ENCODE results near the gene LY6G6F. TPM values are rescaled to one million over a fixed set of nuclear protein-coding genes. Genes with fewer than 3 reads are reported as not detected.

LY6G6F gene
- total RNA-seq, 4 donors from 2014 or later = not detected

DNA sequence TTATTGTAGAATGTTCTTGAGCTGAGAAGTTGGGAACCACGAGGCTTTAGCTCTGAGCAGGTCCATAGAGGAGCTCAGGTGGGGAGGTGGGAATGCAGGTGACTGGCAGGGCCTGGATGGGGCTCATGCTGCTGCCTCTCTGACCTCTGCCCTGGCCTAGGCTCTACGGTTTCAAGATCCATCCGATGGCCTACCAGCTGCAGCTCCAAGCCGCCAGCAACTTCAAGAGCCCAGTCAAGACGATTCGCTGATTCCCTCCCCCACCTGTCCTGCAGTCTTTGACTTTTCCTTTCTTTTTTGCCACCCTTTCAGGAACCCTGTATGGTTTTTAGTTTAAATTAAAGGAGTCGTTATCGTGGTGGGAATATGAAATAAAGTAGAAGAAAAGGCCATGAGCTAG is 37.0 kb upstream of the LY6G6F start, which contains the start of gene LY6G5B:
Gene LY6G5B, plus strand, starts transcription at position 301 of the 400 bp plus-strand sequence. CDS start 975 bp downstream, outside the sequence.
- H3K36me3 ChIP-seq = peaks cover 4 to 68% of the 10 kb centered on the region in 2 donors
- no peak within 1 kb of the TSS for H3K27ac ChIP-seq
- no peak for TF ChIP-seq POLR2A (IDR thresholded peaks at IDR 0.05)
- TF ChIP-seq, protein P1, sequence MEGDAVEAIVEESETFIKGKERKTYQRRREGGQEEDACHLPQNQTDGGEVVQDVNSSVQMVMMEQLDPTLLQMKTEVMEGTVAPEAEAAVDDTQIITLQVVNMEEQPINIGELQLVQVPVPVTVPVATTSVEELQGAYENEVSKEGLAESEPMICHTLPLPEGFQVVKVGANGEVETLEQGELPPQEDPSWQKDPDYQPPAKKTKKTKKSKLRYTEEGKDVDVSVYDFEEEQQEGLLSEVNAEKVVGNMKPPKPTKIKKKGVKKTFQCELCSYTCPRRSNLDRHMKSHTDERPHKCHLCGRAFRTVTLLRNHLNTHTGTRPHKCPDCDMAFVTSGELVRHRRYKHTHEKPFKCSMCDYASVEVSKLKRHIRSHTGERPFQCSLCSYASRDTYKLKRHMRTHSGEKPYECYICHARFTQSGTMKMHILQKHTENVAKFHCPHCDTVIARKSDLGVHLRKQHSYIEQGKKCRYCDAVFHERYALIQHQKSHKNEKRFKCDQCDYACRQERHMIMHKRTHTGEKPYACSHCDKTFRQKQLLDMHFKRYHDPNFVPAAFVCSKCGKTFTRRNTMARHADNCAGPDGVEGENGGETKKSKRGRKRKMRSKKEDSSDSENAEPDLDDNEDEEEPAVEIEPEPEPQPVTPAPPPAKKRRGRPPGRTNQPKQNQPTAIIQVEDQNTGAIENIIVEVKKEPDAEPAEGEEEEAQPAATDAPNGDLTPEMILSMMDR (IDR thresholded peaks at IDR 0.05 in 4 of 5, conservative IDR thresholded peaks at IDR 0.05 in 1 of 5) = no peak
- H3K9me3 ChIP-seq = no peaks in the 10 kb centered on the region
- ATAC-seq (no peak), DNase-seq (no peak)
- peaks cover 11 to 19% of the 10 kb centered on the region in 2 donors for H3K4me1 ChIP-seq
- H3K4me3 ChIP-seq = no peak within 1 kb of the TSS
- H3K27me3 ChIP-seq = no peaks in the 10 kb centered on the region
- intact Hi-C loops (cut with DNase I; ENCODE audit: low total_unique reads) = loop anchor here (5.0 kb wide), 2 partner anchors 163 to 508 kb away; partner anchors contain the start of genes AGPAT1 and RNF5
- in situ Hi-C loops (cut with MboI; ENCODE audit: low sequenced_read_pairs in 4 of 4) = loop anchor here in 2 of 4 donors (10.0 to 25.0 kb wide), 3 partner anchors 165 to 518 kb away; partner anchors contain the start of genes AGER (in 2 of the 2), AGPAT1 (in 2 of the 2), GPSM3 (in 2 of the 2) and PBX2 (in 2 of the 2)

GRCh38 chr6:31676322-31676903 is 30.3 kb upstream of the LY6G6F start:
- TF ChIP-seq, protein P1 (IDR thresholded peaks at IDR 0.05 in 4 of 5, conservative IDR thresholded peaks at IDR 0.05 in 1 of 5) = no peak
- no peak for TF ChIP-seq POLR2A (IDR thresholded peaks at IDR 0.05)
- in situ Hi-C loops (cut with MboI; ENCODE audit: low sequenced_read_pairs in 4 of 4) = loop anchor here in 1 of 4 donors (10.0 to 25.0 kb wide), 2 partner anchors 158 to 286 kb away; partner anchors contain the start of genes DXO, NELFE and SKIC2
- peaks cover 0 to 20% of the 10 kb centered on the region in 2 donors for H3K36me3 ChIP-seq
- ATAC-seq = no peak
- no peak for DNase-seq
- peaks cover 11% of the 10 kb centered on the region in 2 donors for H3K4me1 ChIP-seq
- no peak overlapping the region for H3K27ac ChIP-seq
- H3K27me3 ChIP-seq = no peaks in the 10 kb centered on the region
- intact Hi-C loops (cut with DNase I; ENCODE audit: low total_unique reads) = no loop called here
- no peaks in the 10 kb centered on the region for H3K9me3 ChIP-seq
- no peak overlapping the region for H3K4me3 ChIP-seq

DNA sequence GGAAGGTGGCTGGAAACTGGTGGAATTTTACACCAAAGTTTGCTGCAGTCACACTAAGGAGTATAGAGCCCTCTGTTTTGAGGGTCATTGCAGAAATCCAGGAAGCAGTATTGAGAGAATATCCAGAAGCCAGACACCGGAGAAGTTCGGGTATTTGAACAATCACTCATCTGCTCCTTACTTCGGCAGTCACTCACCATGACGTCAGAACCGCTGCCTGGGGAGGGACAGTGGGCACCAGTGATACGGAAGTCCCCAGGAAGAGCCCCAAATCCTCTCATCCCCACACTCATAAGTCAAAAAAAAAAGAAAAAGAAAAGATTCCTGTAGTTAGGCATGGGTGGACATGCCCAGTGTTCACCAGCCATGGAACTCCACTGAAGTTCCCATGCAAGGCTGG is 29.8 kb upstream of the LY6G6F start:
- no peak for ATAC-seq
- DNase-seq = no peak
- H3K36me3 ChIP-seq = peaks cover 0 to 15% of the 10 kb centered on the region in 2 donors
- H3K27me3 ChIP-seq = no peaks in the 10 kb centered on the region
- no peaks in the 10 kb centered on the region for H3K9me3 ChIP-seq
- intact Hi-C loops (cut with DNase I; ENCODE audit: low total_unique reads) = no loop called here
- TF ChIP-seq POLR2A (IDR thresholded peaks at IDR 0.05) = no peak
- TF ChIP-seq, protein P1 (IDR thresholded peaks at IDR 0.05 in 4 of 5, conservative IDR thresholded peaks at IDR 0.05 in 1 of 5) = no peak
- no peak overlapping the region for H3K27ac ChIP-seq
- peaks cover 13% of the 10 kb centered on the region in 2 donors for H3K4me1 ChIP-seq
- in situ Hi-C loops (cut with MboI; ENCODE audit: low sequenced_read_pairs in 4 of 4) = loop anchor here in 1 of 4 donors (10.0 to 25.0 kb wide), 2 partner anchors 158 to 285 kb away; partner anchors contain the start of genes DXO, NELFE and SKIC2
- no peak overlapping the region for H3K4me3 ChIP-seq

- no peak overlapping the region for H3K4me3 ChIP-seq
- peaks cover 0 to 5% of the 10 kb centered on the region in 2 donors for H3K36me3 ChIP-seq
- intact Hi-C loops (cut with DNase I; ENCODE audit: low total_unique reads) = no loop called here
- TF ChIP-seq, protein P1 (IDR thresholded peaks at IDR 0.05 in 4 of 5, conservative IDR thresholded peaks at IDR 0.05 in 1 of 5) = no peak
- TF ChIP-seq POLR2A (IDR thresholded peaks at IDR 0.05) = no peak
- H3K4me1 ChIP-seq = peaks cover 13% of the 10 kb centered on the region in 2 donors
- in situ Hi-C loops (cut with MboI; ENCODE audit: low sequenced_read_pairs in 4 of 4) = loop anchor here in 1 of 4 donors (10.0 to 25.0 kb wide), 2 partner anchors 157 to 284 kb away; partner anchors contain the start of genes DXO, NELFE and SKIC2
- H3K27ac ChIP-seq = no peak overlapping the region
- no peaks in the 10 kb centered on the region for H3K9me3 ChIP-seq
- DNase-seq (no peak), ATAC-seq (no peak)
- no peaks in the 10 kb centered on the region for H3K27me3 ChIP-seq
Observed at GRCh38 chr6:31677955-31678354, 28.7 kb upstream of the LY6G6F start.

Measured in gastrocnemius medialis (tissue), 4 donors.